Aorta (tissue), 5 donors: ENCODE measurements around the gene GDPD4. TPM values are rescaled to one million over a fixed set of nuclear protein-coding genes. Genes with fewer than 3 reads are reported as not detected.

Experiments used
- ATAC-seq: fragments of 200-7000 bp; cut with Tn5 transposase; one replicate; pipeline ENCODE4 v1.9.1; 2022; ENCODE audit warnings: moderate library complexity; ENCODE audit not compliant: low FRiP score
- DNase-seq, 2 donors: peaks; one replicate each; pipeline ENCODE4 v3.0.0-alpha.2; 2020
- H3K27ac ChIP-seq, 2 donors: one replicate each; pipeline ENCODE4 v1.5.1; 2013; ENCODE audit warnings: low read length in 2 of 2, mild to moderate bottlenecking in 2 of 2, moderate library complexity in 2 of 2, control low read depth in 1 of 2, inconsistent platforms in 1 of 2, low read depth in 1 of 2
- H3K27me3 ChIP-seq, 2 donors: one replicate each; pipeline ENCODE4 v1.6.1; 2013; ENCODE audit warnings: control low read depth in 1 of 2, low read length in 1 of 2, mild to moderate bottlenecking in 1 of 2, moderate library complexity in 1 of 2; ENCODE audit not compliant: insufficient read depth in 2 of 2, control insufficient read depth in 1 of 2
- H3K36me3 ChIP-seq, 2 donors: one replicate each; pipeline ENCODE4 v1.6.1; 2013; ENCODE audit warnings: control low read depth in 1 of 2, low read length in 1 of 2, mild to moderate bottlenecking in 1 of 2; ENCODE audit not compliant: insufficient read depth in 2 of 2, control insufficient read depth in 1 of 2
- H3K4me1 ChIP-seq, 2 donors: one replicate each; pipeline ENCODE4 v1.6.1; 2013; ENCODE audit warnings: low read length in 2 of 2, control low read depth in 1 of 2, mild to moderate bottlenecking in 1 of 2, moderate library complexity in 1 of 2; ENCODE audit not compliant: insufficient read depth in 2 of 2, control insufficient read depth in 1 of 2
- H3K4me3 ChIP-seq, 2 donors: one replicate each; pipeline ENCODE4 v1.5.1; 2013; ENCODE audit warnings: low read length in 2 of 2, control low read depth in 1 of 2, mild to moderate bottlenecking in 1 of 2
- H3K9me3 ChIP-seq: one replicate; pipeline ENCODE4 v1.6.1; 2013; ENCODE audit warnings: mild to moderate bottlenecking, low read length; ENCODE audit not compliant: control insufficient read depth
- WGBS, 2 donors: extraction: QIAGEN DNeasy Blood & Tissue Kit; methylation state at CpG; one replicate each; pipeline ENCODE4 v1.1.7; 2013; 5-methylcytosine and 5-hydroxymethylcytosine counted together
- intact Hi-C, 2 donors: fragments of 100-400 bp; cut with DNase I; formaldehyde crosslinking; loops; one replicate each; pipeline versions ENCODE4 v1.14.2 to v1.15.0; 2022
- polyA plus RNA-seq, 2 donors: library from polyadenylated mRNA; stranded (reverse); fragments of 200-250 nt; gene quantifications; one replicate each; pipeline ENCODE4 v1.2.3, GENCODE V29; 2013
- total RNA-seq, 2 donors: library from RNA; stranded (reverse); fragmentation: NEBNext Ultra II Directional; extraction: Animal tissue kit (Norgen Biotek cat#: 25700); gene quantifications; one replicate each; pipeline ENCODE4 v1.2.1, GENCODE V29; 2021
- donor health status: healthy with polysubstance abuse.
- donor health status: Bipolar disorder and iron deficiency.
- donor health status: DM: no; HTN: no; CAD: no.
- donor health status: DM: no; HTN: no; CAD: no.
- donor health status: DM: yes; HTN: yes; CAD: no.

Gene GDPD4
- total and polyA plus RNA-seq, 4 donors = not detected

DNA sequence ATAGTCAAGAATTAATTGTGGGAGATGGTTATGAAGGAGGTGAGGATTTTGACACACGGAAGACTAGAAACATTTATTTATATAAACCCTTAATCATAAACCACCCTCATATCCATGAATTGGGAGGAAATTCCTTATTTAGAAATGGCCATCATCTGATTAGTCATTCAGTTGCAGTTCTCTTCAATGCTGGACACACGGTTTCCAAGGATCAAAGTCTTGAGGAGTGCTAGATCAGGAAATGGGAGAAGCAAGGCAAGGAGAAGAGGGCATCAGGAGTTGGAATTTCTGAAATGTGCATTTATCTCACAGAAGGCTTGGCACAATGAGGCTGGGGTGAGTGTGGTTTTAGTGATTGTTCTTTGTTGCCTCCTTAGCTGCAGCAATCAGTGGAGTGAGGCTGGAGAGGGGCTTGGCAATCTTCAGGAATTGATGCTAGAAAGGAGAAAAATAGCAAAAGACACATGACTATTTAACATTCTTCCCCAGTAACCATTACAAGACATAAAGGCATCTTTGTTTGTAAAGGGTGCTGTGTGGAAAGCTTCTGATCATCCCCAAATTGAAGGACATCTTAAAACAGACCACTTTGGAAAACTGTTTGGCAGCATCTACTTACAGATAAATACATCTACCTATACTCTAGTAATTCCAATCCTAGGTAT lies 21.6 kb upstream of the GDPD4 start:
- no peak for ATAC-seq
- 92 to 96% methylated on average over 2 of the region's 2 CpGs for WGBS, 2 donors
- Histone ChIP-seq H3K9me3 (no peaks in the 10 kb centered on the region), H3K27ac (no peak overlapping the region), H3K4me3 (no peak overlapping the region), H3K27me3 (no peaks in the 10 kb centered on the region), H3K36me3 (peaks cover 0 to 7% of the 10 kb centered on the region in 2 donors), H3K4me1 (no peaks in the 10 kb centered on the region)
- no peak for DNase-seq
- intact Hi-C loops = no loop called here

DNA sequence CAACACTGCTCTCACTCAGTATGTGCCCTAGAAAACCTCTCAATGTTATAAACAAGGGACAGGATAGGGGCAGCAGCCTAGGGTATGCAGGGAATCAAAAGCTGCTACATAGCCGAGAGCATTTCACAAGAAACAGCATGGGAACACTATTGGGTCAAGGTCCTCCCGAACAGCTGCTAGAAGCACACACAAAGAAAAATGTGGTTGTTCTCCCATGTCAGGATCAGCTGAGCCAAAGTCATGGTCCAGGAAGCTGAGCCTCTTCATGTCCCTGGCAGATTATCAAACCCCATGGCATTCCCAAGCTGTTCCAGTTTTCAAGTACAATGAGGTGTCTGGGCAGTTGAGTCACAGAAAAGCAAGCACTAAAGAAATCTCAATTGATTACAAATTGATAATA lies 21.0 kb upstream of the GDPD4 start:
- 89 to 94% methylated on average over 2 of the region's 2 CpGs for WGBS, 2 donors

DNA sequence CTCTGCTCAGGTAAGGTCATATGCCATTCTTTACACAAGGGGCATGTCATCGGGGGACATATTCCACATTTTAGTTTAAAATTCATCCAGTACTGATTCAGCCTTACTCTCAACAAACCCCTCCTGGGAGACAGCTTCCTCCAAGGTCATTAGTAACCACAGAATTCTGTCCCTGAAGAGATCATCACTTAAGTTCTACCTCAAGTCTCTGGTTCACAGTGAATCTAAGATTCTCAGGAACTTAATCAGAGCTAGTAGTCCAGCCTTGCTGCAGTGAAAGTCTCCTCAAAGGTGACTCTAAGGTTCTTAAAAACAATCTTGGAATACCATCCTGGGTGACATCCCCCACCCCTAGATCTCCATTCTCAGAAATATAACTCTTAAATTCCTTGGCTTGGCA lies 18.9 kb upstream of the GDPD4 start:
- DNase-seq (no peak), ATAC-seq (no peak)
- 87 to 100% methylated on average over 1 of the region's 1 CpG for WGBS, 2 donors
- Histone ChIP-seq H3K9me3 (no peaks in the 10 kb centered on the region), H3K4me3 (no peak overlapping the region), H3K27me3 (no peaks in the 10 kb centered on the region), H3K4me1 (no peaks in the 10 kb centered on the region), H3K27ac (no peak overlapping the region), H3K36me3 (peaks cover 0 to 7% of the 10 kb centered on the region in 2 donors)
- intact Hi-C loops = no loop called here

More for the DNA sequence above, 21.0 kb upstream of the GDPD4 start:
- Histone ChIP-seq H3K9me3 (no peaks in the 10 kb centered on the region), H3K36me3 (peaks cover 0 to 7% of the 10 kb centered on the region in 2 donors), H3K27ac (no peak overlapping the region), H3K4me1 (no peaks in the 10 kb centered on the region), H3K27me3 (no peaks in the 10 kb centered on the region), H3K4me3 (no peak overlapping the region)
- no peak for DNase-seq
- intact Hi-C loops = no loop called here
- no peak for ATAC-seq

DNA sequence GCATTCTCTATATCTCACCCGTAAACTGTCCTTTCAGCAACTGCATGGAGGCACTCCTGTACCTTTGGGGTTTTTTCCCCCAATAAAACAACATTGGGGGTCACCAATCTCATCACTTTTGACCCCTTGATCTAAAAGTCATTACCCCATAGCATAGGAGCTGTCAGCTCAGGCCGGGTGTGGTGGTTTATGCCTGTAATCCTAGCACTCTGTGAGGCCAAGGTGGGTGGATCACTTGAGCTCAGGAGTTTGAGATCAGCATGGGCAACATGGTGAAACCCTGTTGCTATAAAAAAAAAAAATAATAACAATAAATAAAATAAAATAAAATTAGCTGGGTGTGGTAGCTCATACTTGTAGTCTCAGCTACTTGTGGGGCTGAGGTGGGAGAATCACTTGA lies 17.1 kb upstream of the GDPD4 start:
- no peaks in the 10 kb centered on the region for H3K27me3 ChIP-seq
- no peak for DNase-seq
- H3K4me3 ChIP-seq = no peak overlapping the region
- H3K4me1 ChIP-seq = no peaks in the 10 kb centered on the region
- WGBS, 2 donors = 85 to 86% methylated on average over 2 of the region's 2 CpGs
- H3K27ac ChIP-seq = no peak overlapping the region
- intact Hi-C loops = no loop called here
- ATAC-seq = no peak
- no peaks in the 10 kb centered on the region for H3K9me3 ChIP-seq
- H3K36me3 ChIP-seq = peaks cover 0 to 7% of the 10 kb centered on the region in 2 donors

DNA sequence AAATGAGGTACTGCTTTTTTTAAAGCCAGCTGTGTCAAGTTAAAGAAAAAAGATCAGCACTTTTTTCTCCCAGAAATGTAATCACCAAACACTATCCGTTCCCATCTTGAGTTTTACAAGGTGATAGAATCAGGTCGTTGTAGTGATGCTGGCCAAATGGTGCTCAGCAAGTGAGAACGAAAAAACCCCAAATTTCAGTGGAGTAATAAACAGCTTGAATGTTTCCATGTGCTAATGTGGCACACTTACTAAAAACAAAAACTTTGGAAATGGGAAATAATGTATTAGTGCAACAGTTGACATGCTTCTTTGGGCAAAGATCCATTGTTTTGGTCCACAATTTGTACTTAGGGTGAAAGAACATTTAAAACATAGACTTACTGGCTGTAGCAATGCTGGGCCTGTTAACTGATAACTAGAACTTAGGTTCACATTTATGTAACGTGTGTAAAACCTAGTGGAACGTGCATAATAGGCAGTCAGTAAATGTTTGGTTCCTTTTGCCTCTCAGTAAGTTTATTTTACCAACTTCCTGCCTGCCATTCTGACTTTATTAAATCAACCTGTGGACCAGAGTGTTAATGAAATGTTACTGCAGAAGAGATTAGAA lies 15.4 kb upstream of the GDPD4 start:
- H3K4me3 ChIP-seq = no peak overlapping the region

DNA sequence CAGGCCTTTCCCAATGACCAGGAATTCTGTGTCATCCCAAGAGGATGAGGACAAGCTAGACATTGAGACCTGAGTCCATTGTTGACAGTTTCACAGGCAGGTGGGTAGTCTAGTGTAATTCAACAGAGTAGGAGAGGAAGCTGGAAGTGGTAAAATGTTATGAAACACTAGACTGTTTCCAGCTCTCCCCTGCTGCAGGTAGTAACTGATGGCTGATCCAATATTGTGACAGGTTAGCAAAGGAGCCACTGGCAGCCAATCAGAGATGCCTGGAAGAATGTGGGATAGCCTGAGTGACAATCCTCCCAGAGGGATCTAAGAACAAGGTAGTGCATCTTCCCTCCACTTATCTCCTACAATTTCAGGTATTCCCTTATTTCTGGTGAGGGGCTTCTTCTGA lies 10.6 kb upstream of the GDPD4 start:
- no peaks in the 10 kb centered on the region for H3K4me1 ChIP-seq
- H3K27me3 ChIP-seq = no peaks in the 10 kb centered on the region
- DNase-seq = no peak
- no peak overlapping the region for H3K4me3 ChIP-seq
- no peaks in the 10 kb centered on the region for H3K9me3 ChIP-seq
- ATAC-seq = no peak
- intact Hi-C loops = no loop called here
- no peaks in the 10 kb centered on the region for H3K36me3 ChIP-seq
- H3K27ac ChIP-seq = no peak overlapping the region

More for the DNA sequence above, 15.4 kb upstream of the GDPD4 start:
- intact Hi-C loops = no loop called here
- Histone ChIP-seq H3K36me3 (no peaks in the 10 kb centered on the region), H3K27me3 (no peaks in the 10 kb centered on the region), H3K27ac (no peak overlapping the region), H3K9me3 (no peaks in the 10 kb centered on the region), H3K4me1 (no peaks in the 10 kb centered on the region)
- DNase-seq (no peak), ATAC-seq (no peak)
- WGBS, 2 donors = 29 to 36% methylated on average over 5 of the region's 5 CpGs

DNA sequence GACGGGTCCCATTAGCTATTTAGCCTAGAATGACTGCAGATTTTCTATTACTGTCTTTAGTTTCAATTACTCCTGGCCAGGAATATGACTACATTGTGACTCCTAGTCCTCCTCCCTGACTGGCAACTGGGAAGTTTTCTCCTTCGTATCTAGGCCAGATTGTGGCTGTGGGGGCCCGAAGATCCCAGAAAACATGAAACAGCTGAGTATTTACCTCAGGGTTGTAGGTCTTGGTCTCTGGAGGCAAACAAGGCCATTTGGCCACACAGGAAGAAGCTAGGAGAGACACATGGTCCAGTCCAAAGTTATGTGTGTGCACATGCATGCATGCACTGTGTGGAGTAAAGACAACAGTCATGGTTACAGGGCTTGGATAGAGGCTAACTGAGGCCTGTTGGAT lies 10.2 kb upstream of the GDPD4 start:
- 93 to 94% methylated on average over 3 of the region's 3 CpGs for WGBS, 2 donors
- Histone ChIP-seq H3K4me1 (no peaks in the 10 kb centered on the region), H3K27ac (no peak overlapping the region), H3K36me3 (no peaks in the 10 kb centered on the region), H3K27me3 (no peaks in the 10 kb centered on the region), H3K4me3 (no peak overlapping the region), H3K9me3 (no peaks in the 10 kb centered on the region)
- intact Hi-C loops = no loop called here
- ATAC-seq (no peak), DNase-seq (no peak)

DNA sequence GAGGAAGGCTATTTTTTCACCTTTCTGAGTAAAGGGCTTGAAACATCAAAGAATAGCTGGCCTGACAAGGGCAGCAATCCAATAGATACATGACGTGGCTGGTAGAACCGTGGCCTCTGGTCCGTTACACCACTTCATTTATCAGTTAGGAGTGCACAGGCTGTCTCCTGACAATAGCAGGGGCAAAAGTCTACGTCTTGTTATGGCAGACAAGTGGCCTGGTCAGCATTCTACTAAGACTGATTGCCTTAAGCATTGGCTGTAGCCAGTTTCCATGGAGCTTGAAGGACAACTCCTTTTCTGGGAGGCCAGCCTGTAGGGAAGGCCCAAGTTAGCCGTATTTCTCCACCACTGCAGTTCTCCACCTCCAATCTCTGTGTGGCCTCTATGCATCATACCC lies 9.2 kb upstream of the GDPD4 start:
- H3K36me3 ChIP-seq = no peaks in the 10 kb centered on the region
- no peak overlapping the region for H3K27ac ChIP-seq
- H3K4me3 ChIP-seq = no peak overlapping the region
- DNase-seq = no peak
- H3K9me3 ChIP-seq = no peaks in the 10 kb centered on the region
- ATAC-seq = no peak
- no peaks in the 10 kb centered on the region for H3K4me1 ChIP-seq
- 70 to 78% methylated on average over 5 of the region's 5 CpGs for WGBS, 2 donors
- no peaks in the 10 kb centered on the region for H3K27me3 ChIP-seq
- intact Hi-C loops = no loop called here

DNA sequence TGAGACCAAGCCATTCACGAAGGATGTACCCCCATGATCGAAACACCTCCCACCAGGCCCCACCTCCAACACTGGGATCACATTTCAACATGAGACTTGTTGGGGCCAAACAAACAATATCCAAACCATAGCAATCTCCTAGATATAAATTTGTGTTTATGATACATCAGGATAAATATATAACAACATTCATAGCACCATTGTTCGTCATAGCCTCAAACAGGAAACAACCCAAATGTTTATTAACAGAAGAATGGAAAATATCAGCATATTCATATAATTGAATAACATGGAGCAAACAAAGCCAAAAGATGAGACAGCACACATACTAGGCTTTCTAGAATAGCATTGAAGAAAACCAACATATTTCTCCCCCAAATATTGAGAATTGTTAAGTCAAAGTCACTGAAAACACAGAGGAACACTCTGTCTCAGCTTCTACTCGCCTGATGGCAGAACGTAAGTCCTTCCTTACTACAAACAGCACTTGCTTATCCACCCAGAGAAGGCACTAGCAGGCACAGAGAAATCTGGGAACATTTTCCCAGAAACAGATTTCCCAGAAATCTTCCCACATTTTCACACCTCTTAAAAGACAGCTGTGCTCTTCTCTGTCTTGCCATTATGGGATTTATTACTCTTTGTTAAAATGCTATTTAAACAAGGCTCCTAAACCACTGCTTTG lies 8.1 kb upstream of the GDPD4 start:
- DNase-seq (no peak), ATAC-seq (no peak)
- no peaks in the 10 kb centered on the region for H3K27me3 ChIP-seq
- H3K4me1 ChIP-seq = no peaks in the 10 kb centered on the region
- H3K36me3 ChIP-seq = no peaks in the 10 kb centered on the region
- no peak overlapping the region for H3K4me3 ChIP-seq
- no peak overlapping the region for H3K27ac ChIP-seq
- WGBS, 2 donors = 78 to 80% methylated on average over 5 of the region's 5 CpGs
- intact Hi-C loops = no loop called here
- no peaks in the 10 kb centered on the region for H3K9me3 ChIP-seq
